PC-3 (cell line): ENCODE measurements around the gene RAB7B. TPM values are rescaled to one million over a fixed set of nuclear protein-coding genes. Genes with fewer than 3 reads are reported as not detected.

Experiments
- ATAC-seq: fragments of 200-7000 bp; cut with Tn5 transposase; 2 replicates; pipeline ENCODE4 v1.9.1; 2020; ENCODE audit warnings: mild to moderate bottlenecking, moderate library complexity
- BruUV-seq: library from RNA; stranded (reverse); fragments of 400-500 nt; replicated peaks from 2 replicates; lab custom pipeline; 2021; lab: Mats Ljungman, UMichigan
- CTCF ChIA-PET: fragments of 300-600 bp; sonication (Branson Sonifier 250); formaldehyde crosslinking; loops from one replicate; lab custom pipeline; 2022; ENCODE audit warnings: antibody characterized with exemption; lab: Charles Lee
- POLR2A ChIA-PET: fragments of 300-600 bp; sonication (Branson Sonifier 250); formaldehyde crosslinking; loops from one replicate; lab custom pipeline; 2022; ENCODE audit warnings: antibody characterized with exemption; ENCODE audit not compliant: unreplicated experiment; lab: Charles Lee
- DNase-seq: peaks from one replicate; pipeline ENCODE4 v3.0.0-alpha.2; 2015
- H2AFZ ChIP-seq: fragments of 300-600 bp; sonication (generic); 2 replicates; pipeline ENCODE4 v1.6.0; 2016; ENCODE audit warnings: antibody characterized with exemption, low read length
- H3F3A ChIP-seq: fragments of 300-600 bp; sonication (generic); one replicate; pipeline ENCODE4 v1.6.0; 2017; ENCODE audit warnings: antibody characterized with exemption, low read length, control low read depth, mild to moderate bottlenecking; ENCODE audit not compliant: unreplicated experiment
- H3K27ac ChIP-seq: fragments of 300-600 bp; sonication (generic); 2 replicates; pipeline ENCODE4 v1.5.1; 2016; ENCODE audit warnings: mild to moderate bottlenecking, low read length
- H3K27me3 ChIP-seq: fragments of 300-600 bp; sonication (generic); 2 replicates; pipeline ENCODE4 v1.6.1; 2016; ENCODE audit warnings: low read length, mixed read lengths
- H3K36me3 ChIP-seq: fragments of 300-600 bp; sonication (generic); 2 replicates; pipeline ENCODE4 v1.6.1; 2016; ENCODE audit warnings: low read depth, mixed run types, low read length, mixed read lengths
- H3K4me1 ChIP-seq: fragments of 300-600 bp; sonication (generic); 2 replicates; pipeline ENCODE4 v1.5.1; 2016; ENCODE audit warnings: low read length; ENCODE audit not compliant: insufficient read depth
- H3K4me2 ChIP-seq: fragments of 300-600 bp; sonication (generic); 2 replicates; pipeline ENCODE4 v1.6.0; 2016; ENCODE audit warnings: low read length
- H3K4me3 ChIP-seq: fragments of 300-600 bp; sonication (generic); 2 replicates; pipeline ENCODE4 v1.5.1; 2016; ENCODE audit warnings: mild to moderate bottlenecking, low read length, mixed read lengths
- H3K79me2 ChIP-seq: fragments of 300-600 bp; sonication (generic); 2 replicates; pipeline ENCODE4 v1.6.1; 2017; ENCODE audit warnings: low read length, mixed read lengths
- H3K9ac ChIP-seq: fragments of 300-600 bp; sonication (generic); 2 replicates; pipeline ENCODE4 v1.6.0; 2016; ENCODE audit warnings: mild to moderate bottlenecking, low read length
- H3K9me2 ChIP-seq: fragments of 300-600 bp; sonication (generic); replicated peaks from 2 replicates; pipeline ENCODE4 v1.6.1; 2016; ENCODE audit warnings: mixed run types, low read length, mixed read lengths
- H3K9me3 ChIP-seq: fragments of 300-600 bp; sonication (generic); 2 replicates; pipeline ENCODE4 v1.6.1; 2016; ENCODE audit warnings: low read length, mixed read lengths
- H4K20me1 ChIP-seq: fragments of 300-600 bp; sonication (generic); 2 replicates; pipeline ENCODE4 v1.6.1; 2016; ENCODE audit warnings: low read length, mixed read lengths
- CTCF ChIP-seq: fragments of 300-600 bp; sonication (generic); conservative IDR thresholded peaks from 2 replicates; pipeline ENCODE4 v1.5.1; 2017; ENCODE audit warnings: antibody characterized with exemption, low read depth, mild to moderate bottlenecking, low read length
- EZH2 ChIP-seq: fragments of 300-600 bp; sonication (generic); IDR thresholded peaks from one replicate; pipeline ENCODE4 v1.6.1; 2017; ENCODE audit warnings: antibody characterized with exemption, mild to moderate bottlenecking, low read length; ENCODE audit not compliant: unreplicated experiment
- EZH2phosphoT487 ChIP-seq: fragments of 300-600 bp; sonication (generic); IDR thresholded peaks from 2 replicates; pipeline ENCODE4 v1.6.1; 2018; ENCODE audit warnings: mild to moderate bottlenecking, antibody characterized with exemption, low read length, borderline replicate concordance
- intact Hi-C: fragments of 100-400 bp; cut with micrococcal nuclease; formaldehyde crosslinking; loops from 2 replicates; pipeline ENCODE4 v1.9.0; 2023
- total RNA-seq: library from RNA; depleted of rRNA; stranded (reverse); fragments of >200 nt; gene quantifications from 2 replicates; pipeline ENCODE4 v1.2.3, GENCODE V29; 2014

The RAB7B gene
- total RNA-seq, 1 experiment from 2014 or later: not detected

GRCh38 chr1:205951746-205952145 lies 51.4 kb downstream of the RAB7B start:
- Histone ChIP-seq H2AFZ (no peak overlapping the region), H3K4me1 (peaks cover 16% of the 10 kb centered on the region), H4K20me1 (no peaks in the 10 kb centered on the region), H3K4me2 (no peak overlapping the region), H3K27ac (no peak overlapping the region), H3K4me3 (no peak overlapping the region), H3K36me3 (no peaks in the 10 kb centered on the region), H3K9me2 (no peaks in the 10 kb centered on the region), H3K9me3 (no peaks in the 10 kb centered on the region), H3F3A (no peaks in the 10 kb centered on the region), H3K9ac (no peak overlapping the region), H3K27me3 (peaks cover 40% of the 10 kb centered on the region), H3K79me2 (no peaks in the 10 kb centered on the region)
- DNase-seq (no peak), ATAC-seq (no peak)
- POLR2A ChIA-PET: no interaction called here
- intact Hi-C loops: no loop called here
- no TSS peak for BruUV-seq
- CTCF ChIA-PET: no interaction called here
- no peak for TF ChIP-seq CTCF
- no peak for TF ChIP-seq EZH2phosphoT487
- TF ChIP-seq EZH2: no peak

DNA sequence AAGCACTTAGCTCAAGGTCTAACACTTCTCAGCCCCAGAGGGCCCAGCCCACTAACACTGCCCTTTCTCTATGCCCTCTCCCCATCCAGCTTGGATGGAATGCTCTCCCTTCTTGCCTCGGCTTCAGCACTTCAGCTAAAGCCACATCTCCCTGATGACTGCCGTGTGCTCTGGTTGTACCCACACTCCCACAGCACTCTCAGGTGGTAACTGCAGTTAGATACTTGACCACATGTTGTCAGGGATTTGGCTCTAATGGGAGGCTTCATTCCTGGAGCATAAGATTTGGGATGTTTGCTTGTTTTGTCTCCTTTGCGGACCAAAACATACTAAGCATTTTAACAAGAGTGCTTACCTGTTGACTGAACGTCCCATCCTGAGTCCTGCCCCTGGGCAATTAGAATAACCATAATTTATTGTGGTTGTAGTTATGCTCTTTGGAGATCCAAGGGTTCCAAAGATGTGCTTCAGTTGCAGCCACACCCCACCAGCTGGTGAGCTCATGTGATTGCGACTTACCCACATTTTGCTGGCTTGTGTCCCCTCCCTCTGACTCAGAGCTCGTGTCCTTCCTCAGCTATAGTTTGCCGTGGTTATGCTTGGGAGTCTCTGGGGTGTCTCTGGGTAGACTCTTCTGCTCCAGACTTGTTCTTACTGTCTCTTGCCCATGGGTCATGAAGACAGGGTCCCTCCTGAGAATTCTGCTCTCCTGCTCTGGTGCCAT lies 52.2 kb downstream of the RAB7B start:
- Histone ChIP-seq H4K20me1 (no peaks in the 10 kb centered on the region), H3K4me3 (no peak overlapping the region), H3K27me3 (peaks cover 40% of the 10 kb centered on the region), H3K36me3 (no peaks in the 10 kb centered on the region), H3F3A (no peaks in the 10 kb centered on the region), H3K79me2 (no peaks in the 10 kb centered on the region), H2AFZ (no peak overlapping the region), H3K9me2 (no peaks in the 10 kb centered on the region), H3K27ac (no peak overlapping the region), H3K9me3 (no peaks in the 10 kb centered on the region), H3K9ac (no peak overlapping the region), H3K4me2 (no peak overlapping the region), H3K4me1 (peaks cover 17% of the 10 kb centered on the region)
- peak; percentile 61 for DNase-seq
- intact Hi-C loops: no loop called here
- ChIA-PET CTCF (interaction anchor here (0.6 to 0.8 kb wide), 2 partner anchors 26 kb away, joined by 3 read pairs; no protein-coding TSS in a partner anchor), POLR2A (no interaction called here)
- ATAC-seq: peak; percentile 18; the same call in 1 of the 2 replicates
- no TSS peak for BruUV-seq
- TF ChIP-seq CTCF: no peak
- TF ChIP-seq EZH2phosphoT487: no peak
- TF ChIP-seq EZH2: no peak

- no peak overlapping the region for H3K27ac ChIP-seq
- H3K4me3 ChIP-seq: no peak overlapping the region
- DNase-seq (peak; percentile 43), ATAC-seq (no peak)
- no peak overlapping the region for H2AFZ ChIP-seq
- H3K9ac ChIP-seq: no peak overlapping the region
- H3K27me3 ChIP-seq: peaks cover 41% of the 10 kb centered on the region
- POLR2A ChIA-PET: interaction anchor here (0.6 kb wide), 1 partner anchor 21 kb away, joined by 3 read pairs; no protein-coding TSS in a partner anchor
- no peaks in the 10 kb centered on the region for H3K36me3 ChIP-seq
- no peaks in the 10 kb centered on the region for H4K20me1 ChIP-seq
- H3K4me1 ChIP-seq: peaks cover 17% of the 10 kb centered on the region
- no peaks in the 10 kb centered on the region for H3K79me2 ChIP-seq
- H3K9me2 ChIP-seq: no peaks in the 10 kb centered on the region
- CTCF ChIA-PET: interaction anchor here (0.8 kb wide), 1 partner anchor 27 kb away, joined by 3 read pairs; no protein-coding TSS in a partner anchor
- no TSS peak for BruUV-seq
- H3K4me2 ChIP-seq: no peak overlapping the region
- no peaks in the 10 kb centered on the region for H3F3A ChIP-seq
- no peaks in the 10 kb centered on the region for H3K9me3 ChIP-seq
- TF ChIP-seq EZH2phosphoT487 (no peak), EZH2 (no peak)
- intact Hi-C loops: no loop called here
Observed at GRCh38 chr1:205950280-205950679, 52.9 kb downstream of the RAB7B start.
